ENCODE results near the gene DLGAP4.
A peak's percentile ranks its signal among the peaks of the same experiment; 100 is the strongest.
"Not testable (repeated sequence)": the region's sequence is repeated elsewhere in the genome, so short reads cannot be mapped to it uniquely, and the experiment has no call there.

Gene DLGAP4

GRCh38 chr20:36499723-36500501 is 193.8 kb downstream of the DLGAP4 start:
- DNase-seq (ENCODE audit: low spot score): peak; percentile 24

GRCh38 chr20:36501367-36502006 is 195.3 kb downstream of the DLGAP4 start:
- no peak for DNase-seq (ENCODE audit: low spot score)

DNA sequence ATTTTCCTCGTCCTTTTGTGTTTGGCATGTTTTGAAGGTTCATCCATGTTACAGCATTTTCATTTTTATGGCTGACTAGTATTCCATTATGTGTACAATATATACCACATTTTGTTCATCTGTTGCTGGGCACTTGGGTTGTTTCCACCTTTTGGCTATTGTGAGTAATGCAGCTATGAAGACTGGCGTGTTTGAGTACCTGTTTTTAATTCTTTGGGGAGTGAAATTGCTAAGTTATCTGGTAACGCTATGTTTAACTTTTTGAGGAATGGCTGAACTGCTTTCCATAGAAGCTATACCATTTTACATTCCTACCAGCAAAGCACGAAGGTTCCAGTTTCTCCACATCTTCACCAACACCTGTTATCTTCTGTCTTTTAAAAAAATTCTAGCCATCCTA is 198.2 kb downstream of the DLGAP4 start:
- no peak for DNase-seq (ENCODE audit: low spot score)

GRCh38 chr20:36506253-36506652 is 200.1 kb downstream of the DLGAP4 start:
- DNase-seq (ENCODE audit: low spot score): no peak

- DNase-seq (ENCODE audit: low spot score): no peak
Observed at GRCh38 chr20:36507746-36508145, 201.6 kb downstream of the DLGAP4 start.

DNA sequence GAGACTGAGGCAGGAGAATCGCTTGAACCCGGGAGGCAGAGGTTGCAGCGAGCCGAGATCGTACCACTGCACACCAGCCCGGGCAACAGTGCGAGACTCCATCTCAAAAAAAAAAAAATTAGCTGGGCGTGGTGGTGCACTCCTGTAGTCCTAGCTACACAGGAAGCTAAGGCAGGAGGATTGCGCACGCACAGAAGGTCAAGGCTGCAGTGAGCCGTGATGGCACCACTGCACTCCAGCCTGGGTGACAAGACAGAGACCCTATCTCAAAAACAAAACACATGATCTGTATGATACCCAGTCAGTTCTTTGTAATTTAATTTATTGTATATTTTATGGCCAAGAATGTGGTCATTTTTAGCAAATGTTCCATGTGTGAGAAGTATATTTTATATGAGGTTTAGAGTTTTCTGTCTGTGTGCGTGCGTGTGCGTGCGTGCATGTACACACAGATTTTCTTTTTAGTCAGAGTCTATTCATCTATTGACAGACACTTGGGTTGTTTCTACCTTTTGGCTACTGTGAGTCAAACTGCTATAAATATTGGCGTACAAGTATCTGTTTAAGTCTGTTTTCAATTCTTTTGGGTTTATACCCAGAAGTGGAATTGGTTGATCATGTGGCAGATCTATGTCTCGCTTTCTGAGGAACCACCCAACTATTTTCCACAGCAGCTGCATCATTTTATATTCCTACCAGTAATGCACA is 213.0 kb downstream of the DLGAP4 start:
- DNase-seq (ENCODE audit: low spot score): no peak

GRCh38 chr20:36519944-36520343 is 213.8 kb downstream of the DLGAP4 start:
- no peak for DNase-seq (ENCODE audit: low spot score)

DNA sequence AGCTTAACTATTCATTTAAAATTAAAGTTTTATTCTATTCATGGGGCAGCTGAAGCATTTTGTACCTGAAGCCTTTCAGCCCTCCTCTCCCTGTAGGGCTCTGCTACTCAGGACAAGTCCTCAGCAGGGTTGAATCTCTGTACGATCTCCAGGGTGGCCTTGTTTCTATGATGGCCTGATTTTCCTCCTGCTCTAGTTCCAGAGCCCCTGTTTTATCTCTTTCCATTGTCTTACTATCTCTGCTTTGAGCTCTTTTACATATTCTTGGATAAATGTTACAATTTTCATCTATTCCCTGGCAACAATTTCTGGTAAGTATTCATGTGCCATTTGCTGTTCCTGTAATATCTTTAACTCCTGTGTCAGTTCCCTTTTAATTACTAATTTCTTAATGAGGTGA is 215.4 kb downstream of the DLGAP4 start:
- no peak for DNase-seq (ENCODE audit: low spot score)

GRCh38 chr20:36522412-36522811 is 216.3 kb downstream of the DLGAP4 start:
- DNase-seq (ENCODE audit: low spot score): not testable (repeated sequence)

- no peak for DNase-seq (ENCODE audit: low spot score)
Observed at GRCh38 chr20:36523341-36523740, 217.2 kb downstream of the DLGAP4 start.

DNA sequence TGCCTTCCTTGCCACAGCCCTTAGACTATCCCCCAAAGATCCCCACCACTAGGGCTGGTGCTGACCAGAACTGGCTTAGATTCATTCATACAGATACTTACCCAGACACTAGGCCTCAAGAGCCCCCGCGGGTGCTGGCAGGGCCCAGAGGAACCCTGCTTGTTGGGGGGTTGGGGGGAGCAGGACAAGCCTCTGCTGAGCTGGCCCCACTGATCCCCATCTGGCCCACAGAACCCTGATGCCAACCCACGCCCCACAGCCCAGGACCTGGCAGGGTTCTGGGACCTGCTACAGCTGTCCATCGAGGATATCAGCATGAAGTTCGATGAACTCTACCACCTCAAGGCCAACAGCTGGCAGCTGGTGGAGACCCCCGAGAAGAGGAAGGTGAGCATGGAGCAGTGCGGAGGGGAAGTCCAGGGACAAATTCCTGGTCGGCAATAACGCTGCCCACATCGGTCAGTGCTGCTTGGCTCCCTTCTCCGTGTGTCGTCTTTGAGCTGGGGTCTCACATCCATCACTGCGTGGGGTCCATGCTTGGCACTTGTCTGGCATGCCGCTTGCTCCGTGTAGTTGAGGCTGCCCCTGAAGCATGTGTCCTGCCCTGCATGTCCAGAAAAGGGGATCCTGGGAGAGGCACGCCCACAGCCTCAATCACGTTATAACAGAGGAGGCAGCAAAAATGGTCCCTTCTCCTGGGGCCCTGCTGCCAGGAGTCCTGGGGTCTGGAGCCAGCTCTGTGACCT is 219.7 kb downstream of the DLGAP4 start:
- DNase-seq (ENCODE audit: low spot score): no peak

GRCh38 chr20:36526521-36527011 is 220.4 kb downstream of the DLGAP4 start:
- DNase-seq (ENCODE audit: low spot score): no peak

- DNase-seq (ENCODE audit: low spot score): no peak
Observed at GRCh38 chr20:36527331-36528125, 221.4 kb downstream of the DLGAP4 start.

- DNase-seq (ENCODE audit: low spot score): no peak
Observed at GRCh38 chr20:36528176-36528874, 222.2 kb downstream of the DLGAP4 start.

- DNase-seq (ENCODE audit: low spot score): no peak
Observed at GRCh38 chr20:36528875-36529417, 222.8 kb downstream of the DLGAP4 start.

- DNase-seq (ENCODE audit: low spot score): no peak
Observed at GRCh38 chr20:36532388-36532787, 226.2 kb downstream of the DLGAP4 start.

DNA sequence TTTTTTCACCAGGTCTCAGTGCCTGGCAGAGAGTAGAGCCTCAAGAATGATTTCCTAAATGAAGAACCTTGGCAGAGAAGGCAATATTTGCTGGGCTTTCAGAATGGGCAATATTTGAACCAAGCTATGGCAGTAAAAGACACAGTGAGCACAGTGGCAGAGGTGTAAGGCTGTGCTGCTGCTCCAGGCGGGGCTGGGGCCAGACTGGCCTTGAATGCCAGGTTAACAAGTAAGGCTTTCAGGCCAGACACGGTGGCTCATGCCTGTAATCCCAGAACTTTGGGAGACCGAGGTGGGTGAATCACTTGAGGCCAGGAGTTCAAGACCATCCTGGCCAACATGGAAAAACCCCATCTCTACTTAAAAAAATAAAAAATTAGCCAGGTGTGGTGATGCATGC is 226.7 kb downstream of the DLGAP4 start:
- no peak for DNase-seq (ENCODE audit: low spot score)

DNA sequence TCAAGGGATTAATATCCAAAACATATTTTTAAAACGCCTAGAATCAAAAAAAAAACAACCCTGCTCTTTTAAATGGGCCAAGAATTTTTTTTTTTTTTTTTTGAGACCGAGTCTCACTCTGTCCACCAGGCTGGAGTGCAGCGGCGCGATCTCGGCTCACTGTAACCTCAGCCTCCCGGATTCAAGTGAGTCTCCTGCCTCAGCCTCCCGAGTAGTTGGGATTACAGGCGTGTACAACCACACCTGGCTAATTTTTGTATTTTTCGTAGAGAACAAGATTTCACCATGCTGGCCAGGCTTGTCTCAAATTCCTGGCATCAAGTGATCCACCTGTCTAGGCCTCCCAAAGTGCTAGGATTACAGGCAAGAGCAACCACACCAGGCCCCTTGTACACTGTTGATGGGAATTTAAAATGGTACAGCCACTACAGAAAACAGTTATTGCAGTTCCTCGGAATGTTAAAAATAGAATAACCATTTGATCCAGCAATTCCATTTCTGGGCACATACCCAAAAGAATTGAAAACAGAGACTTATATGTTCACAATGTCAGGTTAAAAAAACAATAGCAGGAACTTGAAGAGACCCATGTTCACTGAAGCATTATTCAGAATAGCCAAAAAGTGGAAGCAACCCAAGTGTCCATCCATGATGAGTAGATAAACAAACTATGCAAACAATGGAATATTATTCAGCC is 232.0 kb downstream of the DLGAP4 start:
- no peak for DNase-seq (ENCODE audit: low spot score)

GRCh38 chr20:36540551-36541211 is 234.5 kb downstream of the DLGAP4 start:
- no peak for DNase-seq (ENCODE audit: low spot score)
